ENCODE results near the gene LRP10.

DNA sequence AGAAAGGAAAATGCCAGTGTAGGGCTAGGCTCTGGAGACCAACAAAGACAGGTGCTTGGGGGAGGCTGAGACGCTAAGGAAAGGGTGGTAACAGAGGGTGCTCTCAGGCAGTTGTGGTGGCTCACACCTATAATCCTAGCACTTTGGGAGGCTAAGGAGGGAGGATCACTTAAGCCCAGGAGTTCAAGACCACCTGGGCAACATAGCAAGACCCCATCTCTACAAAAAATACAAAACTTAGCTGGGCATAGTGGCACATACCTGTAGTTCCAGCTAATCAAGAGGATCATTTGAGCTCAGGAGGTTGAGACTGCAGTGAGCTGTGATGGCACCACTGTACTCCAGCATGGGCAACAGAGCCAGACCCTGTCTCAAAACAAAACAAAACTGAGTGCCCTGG lies 23.9 kb downstream of the LRP10 start:
- TF ChIP-seq SP1 (IDR thresholded peaks at IDR 0.05; ENCODE audit: low read depth) (no peak), ZNF274 (IDR thresholded peaks at IDR 0.05; ENCODE audit: low read depth, low read length) (no peak), POLR2A (IDR thresholded peaks at IDR 0.05; ENCODE audit: borderline replicate concordance, extremely low read depth, insufficient read depth, insufficient read length) (no peak), SIN3A (IDR thresholded peaks at IDR 0.05; ENCODE audit: low read depth) (no peak), ZFX (IDR thresholded peaks at IDR 0.05) (no peak), CEBPB (IDR thresholded peaks at IDR 0.05; ENCODE audit: low read depth) (no peak)
- TF ChIP-seq, protein P1, sequence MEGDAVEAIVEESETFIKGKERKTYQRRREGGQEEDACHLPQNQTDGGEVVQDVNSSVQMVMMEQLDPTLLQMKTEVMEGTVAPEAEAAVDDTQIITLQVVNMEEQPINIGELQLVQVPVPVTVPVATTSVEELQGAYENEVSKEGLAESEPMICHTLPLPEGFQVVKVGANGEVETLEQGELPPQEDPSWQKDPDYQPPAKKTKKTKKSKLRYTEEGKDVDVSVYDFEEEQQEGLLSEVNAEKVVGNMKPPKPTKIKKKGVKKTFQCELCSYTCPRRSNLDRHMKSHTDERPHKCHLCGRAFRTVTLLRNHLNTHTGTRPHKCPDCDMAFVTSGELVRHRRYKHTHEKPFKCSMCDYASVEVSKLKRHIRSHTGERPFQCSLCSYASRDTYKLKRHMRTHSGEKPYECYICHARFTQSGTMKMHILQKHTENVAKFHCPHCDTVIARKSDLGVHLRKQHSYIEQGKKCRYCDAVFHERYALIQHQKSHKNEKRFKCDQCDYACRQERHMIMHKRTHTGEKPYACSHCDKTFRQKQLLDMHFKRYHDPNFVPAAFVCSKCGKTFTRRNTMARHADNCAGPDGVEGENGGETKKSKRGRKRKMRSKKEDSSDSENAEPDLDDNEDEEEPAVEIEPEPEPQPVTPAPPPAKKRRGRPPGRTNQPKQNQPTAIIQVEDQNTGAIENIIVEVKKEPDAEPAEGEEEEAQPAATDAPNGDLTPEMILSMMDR (IDR thresholded peaks at IDR 0.05 in 2 of 3, conservative IDR thresholded peaks at IDR 0.05 in 1 of 3; ENCODE audit: borderline replicate concordance in 1 of 3, insufficient read depth in 1 of 3, low read depth in 2 of 3, low read length in 2 of 3): no peak
